HEK293 (cell line): ENCODE measurements around the gene H3-3A.
A peak's percentile ranks its signal among the peaks of the same experiment; 100 is the strongest.

Experiments
- CTCF ChIA-PET: fragments of 350-600 bp; formaldehyde crosslinking; extraction: SDS; loops from one replicate; lab custom pipeline; 2021; ENCODE audit warnings: antibody characterized with exemption; lab: Yijun Ruan, JAX
- POLR2A ChIA-PET: fragments of 300-600 bp; formaldehyde crosslinking; extraction: SDS; loops from one replicate; lab custom pipeline; 2020; ENCODE audit warnings: antibody characterized with exemption, inconsistent platforms; lab: Yijun Ruan, JAX
- H3K27ac ChIP-seq: fragments of 200-500 bp; sonication (Bioruptor generic); 2 replicates; pipeline ENCODE4 v1.5.1; 2014; ENCODE audit warnings: low read depth, low read length, control low read depth, inconsistent platforms; ENCODE audit errors: extremely low read depth
- H3K36me3 ChIP-seq, 2 experiments: fragments of 200-500 bp in 1 of 2; sonication (Bioruptor generic) in 1 of 2; 1 replicate in 1 of 2; 2 replicates in 1 of 2; pipeline ENCODE4 v1.5.1; 2014 to 2017; ENCODE audit warnings: inconsistent platforms in 2 of 2, low read length in 2 of 2; ENCODE audit not compliant: control insufficient read depth in 2 of 2, insufficient read depth in 1 of 2
- H3K4me1 ChIP-seq: fragments of 200-500 bp; sonication (Bioruptor generic); 2 replicates; pipeline ENCODE4 v1.5.1; 2014; ENCODE audit warnings: mild to moderate bottlenecking, low read length, inconsistent platforms; ENCODE audit not compliant: control insufficient read depth, insufficient read depth
- H3K4me3 ChIP-seq: 2 replicates; pipeline ENCODE4 v1.5.1; 2011; ENCODE audit warnings: low read depth, mild to moderate bottlenecking, control low read depth, low read length, moderate library complexity
- H3K9me3 ChIP-seq: fragments of 200-500 bp; sonication (Bioruptor generic); 2 replicates; pipeline ENCODE4 v1.5.1; 2014; ENCODE audit warnings: low read depth, low read length, inconsistent platforms; ENCODE audit not compliant: control insufficient read depth, insufficient read depth
- BCL11A ChIP-seq: fragments of 450-650 bp; formaldehyde crosslinking; IDR thresholded peaks from 2 replicates; pipeline ENCODE4 v1.5.1; 2016; ENCODE audit warnings: low read depth, missing biosample characterization, missing genetic modification characterization
- GLI2 ChIP-seq: fragments of 450-650 bp; formaldehyde crosslinking; IDR thresholded peaks from 2 replicates; pipeline ENCODE4; 2017; ENCODE audit warnings: missing biosample characterization, missing genetic modification characterization, low read depth, borderline replicate concordance
- HOXA7 ChIP-seq: sonication (generic); formaldehyde crosslinking; IDR thresholded peaks from 2 replicates; pipeline ENCODE4 v1.8.1; 2022; ENCODE audit warnings: missing genetic modification reagents, borderline replicate concordance
- IKZF3 ChIP-seq: fragments of 450-650 bp; IDR thresholded peaks from 2 replicates; pipeline ENCODE4 v1.5.0; 2018; ENCODE audit warnings: missing biosample characterization, mild to moderate bottlenecking, missing genetic modification characterization, moderate library complexity
- KLF8 ChIP-seq: fragments of 450-650 bp; formaldehyde crosslinking; IDR thresholded peaks from 2 replicates; pipeline ENCODE4 v1.5.1; 2016; ENCODE audit warnings: missing biosample characterization, missing genetic modification characterization
- MEIS1 ChIP-seq: sonication (generic); formaldehyde crosslinking; IDR thresholded peaks from 2 replicates; pipeline ENCODE4 v1.8.1; 2022; ENCODE audit warnings: missing genetic modification reagents, mild to moderate bottlenecking, borderline replicate concordance
- MYNN ChIP-seq: fragments of 450-650 bp; formaldehyde crosslinking; IDR thresholded peaks from 2 replicates; pipeline ENCODE4 v1.5.1; 2016; ENCODE audit warnings: missing biosample characterization, missing genetic modification characterization, borderline replicate concordance
- PRDM1 ChIP-seq: fragments of 450-650 bp; formaldehyde crosslinking; IDR thresholded peaks from 2 replicates; pipeline ENCODE4; 2016; ENCODE audit warnings: missing biosample characterization, missing genetic modification characterization
- ZEB2 ChIP-seq: fragments of 450-650 bp; formaldehyde crosslinking; IDR thresholded peaks from 2 replicates; pipeline ENCODE4 v1.5.1; 2016; ENCODE audit warnings: missing biosample characterization, missing genetic modification characterization
- ZFHX2 ChIP-seq: fragments of 450-650 bp; formaldehyde crosslinking; conservative IDR thresholded peaks from 2 replicates; pipeline ENCODE4 v1.5.1; 2016; ENCODE audit warnings: missing biosample characterization, missing genetic modification characterization
- ZNF10 ChIP-seq: fragments of 450-650 bp; formaldehyde crosslinking; IDR thresholded peaks from 2 replicates; pipeline ENCODE4 v1.5.1; 2017; ENCODE audit warnings: missing biosample characterization, missing genetic modification characterization
- ZNF239 ChIP-seq: fragments of 450-650 bp; formaldehyde crosslinking; IDR thresholded peaks from 2 replicates; pipeline ENCODE4 v1.5.1; 2016; ENCODE audit warnings: missing biosample characterization, missing genetic modification characterization
- ZNF366 ChIP-seq: fragments of 450-650 bp; formaldehyde crosslinking; conservative IDR thresholded peaks from 2 replicates; pipeline ENCODE4 v1.5.1; 2016; ENCODE audit warnings: missing biosample characterization, missing genetic modification characterization
- ZNF404 ChIP-seq: fragments of 450-650 bp; formaldehyde crosslinking; IDR thresholded peaks from 2 replicates; pipeline ENCODE4 v1.5.1; 2017; ENCODE audit warnings: missing biosample characterization, missing genetic modification characterization
- ZNF433 ChIP-seq: fragments of 450-650 bp; formaldehyde crosslinking; IDR thresholded peaks from 2 replicates; pipeline ENCODE4 v1.5.1; 2016; ENCODE audit warnings: missing biosample characterization, missing genetic modification characterization, low read depth
- ZNF548 ChIP-seq: fragments of 450-650 bp; formaldehyde crosslinking; IDR thresholded peaks from 2 replicates; pipeline ENCODE4 v1.5.1; 2016; ENCODE audit warnings: missing biosample characterization, missing genetic modification characterization
- ZNF600 ChIP-seq: fragments of 450-650 bp; formaldehyde crosslinking; IDR thresholded peaks from 2 replicates; pipeline ENCODE4 v1.5.1; 2016; ENCODE audit warnings: missing biosample characterization, missing genetic modification characterization
- ZNF660 ChIP-seq: fragments of 450-650 bp; IDR thresholded peaks from 2 replicates; pipeline ENCODE4 v1.5.1; 2018; ENCODE audit warnings: missing biosample characterization, mild to moderate bottlenecking, missing genetic modification characterization
- ZNF701 ChIP-seq: fragments of 450-650 bp; formaldehyde crosslinking; IDR thresholded peaks from 2 replicates; pipeline ENCODE4 v1.5.1; 2016; ENCODE audit warnings: missing biosample characterization, missing genetic modification characterization
- TF ChIP-seq, protein P1 (sequence below): fragments of 450-650 bp; formaldehyde crosslinking; IDR thresholded peaks from 2 replicates; pipeline ENCODE4 v1.5.1; 2016; ENCODE audit warnings: missing biosample characterization, missing genetic modification characterization, low read depth
- TF ChIP-seq, protein P2 (sequence below): fragments of 450-650 bp; formaldehyde crosslinking; IDR thresholded peaks from 2 replicates; pipeline ENCODE4 v1.5.1; 2016; ENCODE audit warnings: missing biosample characterization, missing genetic modification characterization
- TF ChIP-seq, protein P3 (sequence below): fragments of 450-650 bp; formaldehyde crosslinking; IDR thresholded peaks from 2 replicates; pipeline ENCODE4 v1.5.1; 2017; ENCODE audit warnings: missing biosample characterization, missing genetic modification characterization
- TF ChIP-seq, protein P4 (sequence below): fragments of 450-650 bp; formaldehyde crosslinking; IDR thresholded peaks from 2 replicates; pipeline ENCODE4 v1.5.1; 2016; ENCODE audit warnings: missing biosample characterization, missing genetic modification characterization
- TF ChIP-seq, protein P5 (sequence below): fragments of 450-650 bp; formaldehyde crosslinking; optimal IDR thresholded peaks from 2 replicates; pipeline ENCODE3; 2016; ENCODE audit warnings: missing biosample characterization, mild to moderate bottlenecking, missing genetic modification characterization
- TF ChIP-seq, protein P6 (sequence below): fragments of 450-650 bp; formaldehyde crosslinking; IDR thresholded peaks from 2 replicates; pipeline ENCODE4 v1.5.1; 2016; ENCODE audit warnings: missing biosample characterization, missing genetic modification characterization

Gene H3-3A

DNA sequence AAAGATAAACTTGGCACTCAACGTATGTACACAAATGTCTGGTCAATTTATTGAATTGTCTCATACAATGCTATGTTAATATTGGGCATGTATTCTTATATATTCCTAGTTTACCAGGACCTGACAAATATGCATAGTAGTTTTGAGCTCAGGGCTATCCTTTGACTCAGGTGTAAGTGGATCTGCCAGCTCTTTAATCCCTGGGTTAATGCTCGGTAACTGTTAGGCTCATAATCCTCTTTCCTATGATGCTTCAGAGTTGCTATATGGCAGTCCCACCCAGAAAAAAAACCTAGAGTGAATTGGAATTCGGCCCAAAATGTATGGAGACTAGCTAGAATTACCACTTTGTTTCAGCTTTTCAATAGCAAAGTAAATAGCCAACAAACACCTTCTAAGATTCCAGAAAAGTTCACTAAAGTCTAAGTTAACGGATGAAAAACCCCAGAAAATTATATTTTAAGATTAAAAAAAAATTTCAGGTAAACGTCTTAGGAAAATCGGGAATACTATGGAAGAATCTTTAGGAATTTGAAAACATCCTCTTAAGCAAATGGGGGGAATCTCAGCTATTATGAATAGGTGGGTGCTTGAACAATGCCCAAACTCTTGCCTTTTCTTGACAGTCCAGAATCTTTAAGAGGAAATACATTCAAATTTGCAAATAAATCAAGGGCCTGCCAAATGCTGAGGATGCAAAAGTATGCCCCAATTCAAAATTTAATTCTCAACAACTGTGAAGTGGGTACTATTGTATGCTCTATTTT lies 10.9 kb downstream of the H3-3A start:
- Histone ChIP-seq H3K27ac (no peak overlapping the region), H3K4me1 (no peaks in the 10 kb centered on the region), H3K4me3 (no peak overlapping the region), H3K36me3 (peaks cover 46 to 49% of the 10 kb centered on the region in 2 experiments), H3K9me3 (no peaks in the 10 kb centered on the region)
- CTCF ChIA-PET = interaction anchor here (0.6 to 4.8 kb wide), 7 partner anchors 8 to 162 kb away, joined by 3 to 34 read pairs (median 4); no protein-coding TSS in a partner anchor
- POLR2A ChIA-PET = interaction anchor here (0.7 to 2.2 kb wide), 7 partner anchors 8 to 74 kb away, joined by 3 to 11 read pairs (median 4); partner anchors contain the start of genes H3-3A and SDE2
- TF ChIP-seq GLI2 (tag by site-specific recombination) (0 out of 2 replicates have a peak, but pooled peaks have one; percentile 5), IKZF3 (peak; percentile 80), ZEB2 (0 out of 2 replicates have a peak, but pooled peaks have one; percentile 28), ZNF660 (tag by site-specific recombination) (0 out of 2 replicates have a peak, but pooled peaks have one; percentile 33), HOXA7 (CRISPR knock-in tag) (no peak)

DNA sequence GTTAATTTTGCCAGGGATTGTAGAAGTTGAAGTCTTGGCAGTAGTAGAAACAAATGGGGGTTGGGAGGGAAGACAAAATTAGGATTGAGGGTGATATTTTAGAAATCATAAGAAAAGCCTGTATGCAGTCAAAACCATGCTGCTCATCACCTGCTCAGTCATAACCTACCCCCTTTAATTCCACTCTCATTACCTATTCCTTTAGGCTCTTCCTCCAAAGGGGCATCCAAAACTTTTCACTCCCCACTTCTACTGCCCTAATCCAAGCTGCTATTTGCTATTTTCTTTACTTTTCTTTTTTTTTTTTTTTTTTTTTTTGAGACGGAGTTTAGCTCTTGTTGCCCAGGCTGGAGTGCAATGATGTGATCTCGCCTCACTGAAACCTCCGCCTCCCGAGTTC lies 11.5 kb downstream of the H3-3A start:
- H3K9me3 ChIP-seq = no peaks in the 10 kb centered on the region
- CTCF ChIA-PET = interaction anchor here (1.1 to 4.8 kb wide), 2 partner anchors 9 to 123 kb away, joined by 4 to 34 read pairs; no protein-coding TSS in a partner anchor
- no peak overlapping the region for H3K4me3 ChIP-seq
- POLR2A ChIA-PET = interaction anchor here (0.6 to 2.2 kb wide), 6 partner anchors 9 to 75 kb away, joined by 3 to 8 read pairs (median 4); partner anchors contain the start of genes H3-3A and SDE2
- H3K27ac ChIP-seq = no peak overlapping the region
- H3K36me3 ChIP-seq = peaks cover 39 to 42% of the 10 kb centered on the region in 2 experiments
- no peaks in the 10 kb centered on the region for H3K4me1 ChIP-seq
- TF ChIP-seq ZNF433 (tag by site-specific recombination) = no peak
- TF ChIP-seq, protein P1, sequence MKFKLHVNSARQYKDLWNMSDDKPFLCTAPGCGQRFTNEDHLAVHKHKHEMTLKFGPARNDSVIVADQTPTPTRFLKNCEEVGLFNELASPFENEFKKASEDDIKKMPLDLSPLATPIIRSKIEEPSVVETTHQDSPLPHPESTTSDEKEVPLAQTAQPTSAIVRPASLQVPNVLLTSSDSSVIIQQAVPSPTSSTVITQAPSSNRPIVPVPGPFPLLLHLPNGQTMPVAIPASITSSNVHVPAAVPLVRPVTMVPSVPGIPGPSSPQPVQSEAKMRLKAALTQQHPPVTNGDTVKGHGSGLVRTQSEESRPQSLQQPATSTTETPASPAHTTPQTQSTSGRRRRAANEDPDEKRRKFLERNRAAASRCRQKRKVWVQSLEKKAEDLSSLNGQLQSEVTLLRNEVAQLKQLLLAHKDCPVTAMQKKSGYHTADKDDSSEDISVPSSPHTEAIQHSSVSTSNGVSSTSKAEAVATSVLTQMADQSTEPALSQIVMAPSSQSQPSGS (tag by site-specific recombination) = no peak
- TF ChIP-seq ZNF366 (tag by site-specific recombination) = no peak
- no peak for TF ChIP-seq MEIS1 (CRISPR knock-in tag)
- TF ChIP-seq BCL11A (tag by site-specific recombination) = no peak
- peak; percentile 86 for TF ChIP-seq PRDM1 (tag by site-specific recombination)
- TF ChIP-seq, protein P2, sequence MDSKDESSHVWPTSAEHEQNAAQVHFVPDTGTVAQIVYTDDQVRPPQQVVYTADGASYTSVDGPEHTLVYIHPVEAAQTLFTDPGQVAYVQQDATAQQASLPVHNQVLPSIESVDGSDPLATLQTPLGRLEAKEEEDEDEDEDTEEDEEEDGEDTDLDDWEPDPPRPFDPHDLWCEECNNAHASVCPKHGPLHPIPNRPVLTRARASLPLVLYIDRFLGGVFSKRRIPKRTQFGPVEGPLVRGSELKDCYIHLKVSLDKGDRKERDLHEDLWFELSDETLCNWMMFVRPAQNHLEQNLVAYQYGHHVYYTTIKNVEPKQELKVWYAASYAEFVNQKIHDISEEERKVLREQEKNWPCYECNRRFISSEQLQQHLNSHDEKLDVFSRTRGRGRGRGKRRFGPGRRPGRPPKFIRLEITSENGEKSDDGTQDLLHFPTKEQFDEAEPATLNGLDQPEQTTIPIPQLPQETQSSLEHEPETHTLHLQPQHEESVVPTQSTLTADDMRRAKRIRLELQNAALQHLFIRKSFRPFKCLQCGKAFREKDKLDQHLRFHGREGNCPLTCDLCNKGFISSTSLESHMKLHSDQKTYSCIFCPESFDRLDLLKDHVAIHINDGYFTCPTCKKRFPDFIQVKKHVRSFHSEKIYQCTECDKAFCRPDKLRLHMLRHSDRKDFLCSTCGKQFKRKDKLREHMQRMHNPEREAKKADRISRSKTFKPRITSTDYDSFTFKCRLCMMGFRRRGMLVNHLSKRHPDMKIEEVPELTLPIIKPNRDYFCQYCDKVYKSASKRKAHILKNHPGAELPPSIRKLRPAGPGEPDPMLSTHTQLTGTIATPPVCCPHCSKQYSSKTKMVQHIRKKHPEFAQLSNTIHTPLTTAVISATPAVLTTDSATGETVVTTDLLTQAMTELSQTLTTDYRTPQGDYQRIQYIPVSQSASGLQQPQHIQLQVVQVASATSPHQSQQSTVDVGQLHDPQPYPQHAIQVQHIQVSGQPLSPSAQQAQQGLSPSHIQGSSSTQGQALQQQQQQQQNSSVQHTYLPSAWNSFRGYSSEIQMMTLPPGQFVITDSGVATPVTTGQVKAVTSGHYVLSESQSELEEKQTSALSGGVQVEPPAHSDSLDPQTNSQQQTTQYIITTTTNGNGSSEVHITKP (tag by site-specific recombination) = peak; percentile 36; the same call in 1 of the 2 replicates
- TF ChIP-seq ZFHX2 (tag by site-specific recombination) = no peak
- TF ChIP-seq, protein P3, sequence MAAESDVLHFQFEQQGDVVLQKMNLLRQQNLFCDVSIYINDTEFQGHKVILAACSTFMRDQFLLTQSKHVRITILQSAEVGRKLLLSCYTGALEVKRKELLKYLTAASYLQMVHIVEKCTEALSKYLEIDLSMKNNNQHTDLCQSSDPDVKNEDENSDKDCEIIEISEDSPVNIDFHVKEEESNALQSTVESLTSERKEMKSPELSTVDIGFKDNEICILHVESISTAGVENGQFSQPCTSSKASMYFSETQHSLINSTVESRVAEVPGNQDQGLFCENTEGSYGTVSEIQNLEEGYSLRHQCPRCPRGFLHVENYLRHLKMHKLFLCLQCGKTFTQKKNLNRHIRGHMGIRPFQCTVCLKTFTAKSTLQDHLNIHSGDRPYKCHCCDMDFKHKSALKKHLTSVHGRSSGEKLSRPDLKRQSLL (tag by site-specific recombination) = no peak
- TF ChIP-seq ZNF404 = no peak
- TF ChIP-seq, protein P4, sequence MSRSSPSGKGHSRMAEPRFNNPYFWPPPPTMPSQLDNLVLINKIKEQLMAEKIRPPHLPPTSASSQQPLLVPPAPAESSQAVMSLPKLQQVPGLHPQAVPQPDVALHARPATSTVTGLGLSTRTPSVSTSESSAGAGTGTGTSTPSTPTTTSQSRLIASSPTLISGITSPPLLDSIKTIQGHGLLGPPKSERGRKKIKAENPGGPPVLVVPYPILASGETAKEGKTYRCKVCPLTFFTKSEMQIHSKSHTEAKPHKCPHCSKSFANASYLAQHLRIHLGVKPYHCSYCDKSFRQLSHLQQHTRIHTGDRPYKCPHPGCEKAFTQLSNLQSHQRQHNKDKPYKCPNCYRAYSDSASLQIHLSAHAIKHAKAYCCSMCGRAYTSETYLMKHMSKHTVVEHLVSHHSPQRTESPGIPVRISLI (tag by site-specific recombination) = peak; percentile 85
- no peak for TF ChIP-seq ZNF548 (tag by site-specific recombination)
- peak; percentile 76 for TF ChIP-seq ZNF600 (tag by site-specific recombination)
- no peak for TF ChIP-seq MYNN (tag by site-specific recombination)
- TF ChIP-seq ZNF239 = no peak
- TF ChIP-seq, protein P5, sequence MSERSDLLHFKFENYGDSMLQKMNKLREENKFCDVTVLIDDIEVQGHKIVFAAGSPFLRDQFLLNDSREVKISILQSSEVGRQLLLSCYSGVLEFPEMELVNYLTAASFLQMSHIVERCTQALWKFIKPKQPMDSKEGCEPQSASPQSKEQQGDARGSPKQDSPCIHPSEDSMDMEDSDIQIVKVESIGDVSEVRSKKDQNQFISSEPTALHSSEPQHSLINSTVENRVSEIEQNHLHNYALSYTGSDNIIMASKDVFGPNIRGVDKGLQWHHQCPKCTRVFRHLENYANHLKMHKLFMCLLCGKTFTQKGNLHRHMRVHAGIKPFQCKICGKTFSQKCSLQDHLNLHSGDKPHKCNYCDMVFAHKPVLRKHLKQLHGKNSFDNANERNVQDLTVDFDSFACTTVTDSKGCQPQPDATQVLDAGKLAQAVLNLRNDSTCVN = no peak
- TF ChIP-seq ZNF10 (tag by site-specific recombination) = peak; percentile 55; the same call in 1 of the 2 replicates
- TF ChIP-seq, protein P6, sequence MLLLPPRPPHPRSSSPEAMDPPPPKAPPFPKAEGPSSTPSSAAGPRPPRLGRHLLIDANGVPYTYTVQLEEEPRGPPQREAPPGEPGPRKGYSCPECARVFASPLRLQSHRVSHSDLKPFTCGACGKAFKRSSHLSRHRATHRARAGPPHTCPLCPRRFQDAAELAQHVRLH = no peak
- no peak for TF ChIP-seq ZNF701 (tag by site-specific recombination)
- peak; percentile 21; the same call in 1 of the 2 replicates for TF ChIP-seq KLF8 (tag by site-specific recombination)
